ENCODE data around the gene KLK12. TPM values are rescaled to one million over a fixed set of nuclear protein-coding genes. Genes with fewer than 3 reads are reported as not detected.

Gene KLK12
- polyA plus RNA-seq, 1 donor (not counting 4 experiments of a cell fraction or from before 2014, with no cell fraction given) = not detected

DNA sequence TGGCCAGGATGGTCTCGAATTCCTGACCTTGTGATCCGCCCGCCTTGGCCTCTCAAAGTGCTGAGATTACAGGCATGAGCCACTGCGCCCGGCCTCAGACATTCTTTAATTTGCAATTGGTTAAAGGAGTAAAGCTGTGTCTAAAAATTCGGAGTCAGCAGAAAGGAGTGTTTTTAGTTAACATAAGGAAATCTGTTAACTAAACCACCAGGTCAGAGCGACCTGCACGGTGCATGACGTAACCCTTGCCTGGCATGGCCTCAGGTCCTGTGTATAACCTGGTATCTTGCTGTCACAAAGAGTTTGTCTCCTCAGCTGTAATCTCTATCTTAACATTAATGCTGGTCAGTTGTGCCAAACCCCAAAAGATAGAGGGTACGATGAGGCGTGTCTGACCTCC, 9.5 kb upstream of the KLK12 start:
- Histone ChIP-seq H3K27ac (ENCODE audit: control insufficient read depth, insufficient read depth, low read length) (no peak overlapping the region), H2AFZ (ENCODE audit: control insufficient read depth, low read length) (no peak overlapping the region), H4K20me1 (ENCODE audit: control insufficient read depth, extremely low read depth, insufficient read depth, low read length) (no peaks in the 10 kb centered on the region), H3K9ac (ENCODE audit: control insufficient read depth, extremely low read depth, insufficient read depth, low read length) (no peak overlapping the region), H3K9me3 (ENCODE audit: control insufficient read depth, low read depth, low read length) (no peaks in the 10 kb centered on the region), H3K4me2 (ENCODE audit: control insufficient read depth, extremely low read depth, insufficient read depth, low read depth, low read length) (no peak overlapping the region), H3K27me3 (ENCODE audit: control insufficient read depth, extremely low read depth, insufficient read depth, low read length) (no peaks in the 10 kb centered on the region), H3K4me1 (ENCODE audit: control insufficient read depth, extremely low read depth, insufficient read depth, low read length) (no peaks in the 10 kb centered on the region), H3K9me1 (ENCODE audit: control insufficient read depth, extremely low read depth, insufficient read depth, low read length) (no peaks in the 10 kb centered on the region), H3K4me3 (ENCODE audit: control insufficient read depth in 2 of 3, extremely low read depth in 1 of 3, insufficient read depth in 2 of 3, low read depth in 1 of 3, low read length in 3 of 3) (no peak overlapping the region), H3K79me2 (ENCODE audit: control insufficient read depth, insufficient read depth, low read length) (no peaks in the 10 kb centered on the region), H3K36me3 (ENCODE audit: control insufficient read depth in 2 of 2, extremely low read depth in 1 of 2, insufficient read depth in 2 of 2, low read length in 2 of 2) (no peaks in the 10 kb centered on the region)
- TF ChIP-seq, protein P1, sequence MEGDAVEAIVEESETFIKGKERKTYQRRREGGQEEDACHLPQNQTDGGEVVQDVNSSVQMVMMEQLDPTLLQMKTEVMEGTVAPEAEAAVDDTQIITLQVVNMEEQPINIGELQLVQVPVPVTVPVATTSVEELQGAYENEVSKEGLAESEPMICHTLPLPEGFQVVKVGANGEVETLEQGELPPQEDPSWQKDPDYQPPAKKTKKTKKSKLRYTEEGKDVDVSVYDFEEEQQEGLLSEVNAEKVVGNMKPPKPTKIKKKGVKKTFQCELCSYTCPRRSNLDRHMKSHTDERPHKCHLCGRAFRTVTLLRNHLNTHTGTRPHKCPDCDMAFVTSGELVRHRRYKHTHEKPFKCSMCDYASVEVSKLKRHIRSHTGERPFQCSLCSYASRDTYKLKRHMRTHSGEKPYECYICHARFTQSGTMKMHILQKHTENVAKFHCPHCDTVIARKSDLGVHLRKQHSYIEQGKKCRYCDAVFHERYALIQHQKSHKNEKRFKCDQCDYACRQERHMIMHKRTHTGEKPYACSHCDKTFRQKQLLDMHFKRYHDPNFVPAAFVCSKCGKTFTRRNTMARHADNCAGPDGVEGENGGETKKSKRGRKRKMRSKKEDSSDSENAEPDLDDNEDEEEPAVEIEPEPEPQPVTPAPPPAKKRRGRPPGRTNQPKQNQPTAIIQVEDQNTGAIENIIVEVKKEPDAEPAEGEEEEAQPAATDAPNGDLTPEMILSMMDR (optimal IDR thresholded peaks at IDR 0.05 in 1 of 3, IDR thresholded peaks at IDR 0.05 in 1 of 3, conservative IDR thresholded peaks at IDR 0.05 in 1 of 3; ENCODE audit: extremely low read depth in 1 of 3, insufficient read depth in 2 of 3, low read length in 3 of 3) = no peak
- no peak for TF ChIP-seq EZH2 (IDR thresholded peaks at IDR 0.05; ENCODE audit: low read length)
- dilution Hi-C loops (cut with MboI; ENCODE audit: extremely low pct_ligation_motif_present, low sequenced_read_pairs) = no loop called here
- FAIRE-seq (no peak), DNase-seq (ENCODE audit: low read depth, low spot score) (no peak)

DNA sequence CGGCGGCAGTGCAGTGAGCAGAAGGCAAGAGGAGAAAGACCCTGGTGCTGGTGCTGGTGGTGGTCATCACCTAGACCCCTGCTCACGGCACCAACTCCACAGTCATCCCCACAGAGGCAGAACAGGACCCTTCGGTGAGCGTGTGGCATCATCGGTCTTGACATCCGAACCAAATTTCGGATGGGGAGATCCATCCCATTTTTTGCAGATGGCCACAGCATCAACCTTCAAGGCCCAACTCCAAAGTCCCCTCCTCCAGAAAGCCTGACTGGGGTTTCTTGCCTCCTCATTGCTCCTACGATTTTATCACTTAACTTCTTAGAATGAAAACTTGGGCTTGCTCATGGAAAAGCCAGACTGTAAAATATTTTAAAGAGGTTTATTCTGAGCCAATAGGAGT, 8.7 kb upstream of the KLK12 start:
- H2AFZ ChIP-seq (ENCODE audit: control insufficient read depth, low read length) = no peak overlapping the region
- H3K9me3 ChIP-seq (ENCODE audit: control insufficient read depth, low read depth, low read length) = no peaks in the 10 kb centered on the region
- TF ChIP-seq, protein P1 (optimal IDR thresholded peaks at IDR 0.05 in 1 of 3, IDR thresholded peaks at IDR 0.05 in 1 of 3, conservative IDR thresholded peaks at IDR 0.05 in 1 of 3; ENCODE audit: extremely low read depth in 1 of 3, insufficient read depth in 2 of 3, low read length in 3 of 3) = no peak
- TF ChIP-seq EZH2 (IDR thresholded peaks at IDR 0.05; ENCODE audit: low read length) = no peak
- H3K9ac ChIP-seq (ENCODE audit: control insufficient read depth, extremely low read depth, insufficient read depth, low read length) = no peak overlapping the region
- H3K27ac ChIP-seq (ENCODE audit: control insufficient read depth, insufficient read depth, low read length) = no peak overlapping the region
- H4K20me1 ChIP-seq (ENCODE audit: control insufficient read depth, extremely low read depth, insufficient read depth, low read length) = no peaks in the 10 kb centered on the region
- no peak overlapping the region for H3K4me2 ChIP-seq (ENCODE audit: control insufficient read depth, extremely low read depth, insufficient read depth, low read depth, low read length)
- no peaks in the 10 kb centered on the region for H3K9me1 ChIP-seq (ENCODE audit: control insufficient read depth, extremely low read depth, insufficient read depth, low read length)
- no peak overlapping the region for H3K4me3 ChIP-seq (ENCODE audit: control insufficient read depth in 2 of 3, extremely low read depth in 1 of 3, insufficient read depth in 2 of 3, low read depth in 1 of 3, low read length in 3 of 3)
- FAIRE-seq (no peak), DNase-seq (ENCODE audit: low read depth, low spot score) (no peak)
- no peaks in the 10 kb centered on the region for H3K4me1 ChIP-seq (ENCODE audit: control insufficient read depth, extremely low read depth, insufficient read depth, low read length)
- H3K36me3 ChIP-seq (ENCODE audit: control insufficient read depth in 2 of 2, extremely low read depth in 1 of 2, insufficient read depth in 2 of 2, low read length in 2 of 2) = no peaks in the 10 kb centered on the region
- dilution Hi-C loops (cut with MboI; ENCODE audit: extremely low pct_ligation_motif_present, low sequenced_read_pairs) = no loop called here
- H3K79me2 ChIP-seq (ENCODE audit: control insufficient read depth, insufficient read depth, low read length) = no peaks in the 10 kb centered on the region
- H3K27me3 ChIP-seq (ENCODE audit: control insufficient read depth, extremely low read depth, insufficient read depth, low read length) = no peaks in the 10 kb centered on the region
